GM21576 (cell line): ENCODE measurements around the gene PRKX.
A peak's percentile ranks its signal among the peaks of the same experiment; 100 is the strongest.
"Not testable (repeated sequence)": the region's sequence is repeated elsewhere in the genome, so short reads cannot be mapped to it uniquely, and the experiment has no call there.

ENCODE experiments used
- ATAC-seq: cut with Tn5 transposase; IDR thresholded peaks from one replicate; pipeline ENCODE4 v1.9.1; 2021; ENCODE audit warnings: mild to moderate bottlenecking, moderate library complexity; ENCODE audit not compliant: unreplicated experiment

PRKX gene

DNA sequence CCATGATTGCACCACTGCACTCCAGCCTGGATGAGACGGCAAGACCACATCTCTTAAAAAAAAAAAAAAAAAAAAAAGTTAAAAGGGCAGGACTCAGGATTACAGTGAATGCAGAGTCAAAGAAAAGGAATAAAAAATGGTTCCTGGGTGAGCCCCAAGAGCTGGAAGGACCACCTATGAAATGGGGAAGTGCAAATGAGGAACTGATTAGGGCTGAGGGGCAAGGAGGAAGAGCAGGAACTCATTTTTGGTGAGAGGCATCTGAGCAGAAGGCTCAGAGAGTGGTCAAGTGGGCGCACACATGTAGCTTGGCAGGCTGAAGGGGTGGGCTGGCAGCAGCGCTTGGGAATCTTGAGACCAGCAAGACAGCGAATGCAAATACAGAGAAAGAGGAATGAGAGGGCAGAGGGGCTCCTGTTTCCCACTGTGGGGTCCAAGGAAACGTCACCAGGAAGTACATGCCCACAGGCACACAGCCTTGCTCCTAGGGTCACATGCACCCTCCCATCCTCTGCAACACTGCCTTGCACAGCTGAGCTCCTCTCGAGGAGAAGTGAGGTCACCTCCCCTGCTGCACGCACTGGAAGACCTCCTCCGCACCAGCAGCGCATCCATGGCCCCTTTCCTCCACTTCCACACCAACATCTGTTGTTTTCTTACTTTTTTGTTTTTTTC, 49.7 kb downstream of the PRKX start:
- ATAC-seq = peak; percentile 75

DNA sequence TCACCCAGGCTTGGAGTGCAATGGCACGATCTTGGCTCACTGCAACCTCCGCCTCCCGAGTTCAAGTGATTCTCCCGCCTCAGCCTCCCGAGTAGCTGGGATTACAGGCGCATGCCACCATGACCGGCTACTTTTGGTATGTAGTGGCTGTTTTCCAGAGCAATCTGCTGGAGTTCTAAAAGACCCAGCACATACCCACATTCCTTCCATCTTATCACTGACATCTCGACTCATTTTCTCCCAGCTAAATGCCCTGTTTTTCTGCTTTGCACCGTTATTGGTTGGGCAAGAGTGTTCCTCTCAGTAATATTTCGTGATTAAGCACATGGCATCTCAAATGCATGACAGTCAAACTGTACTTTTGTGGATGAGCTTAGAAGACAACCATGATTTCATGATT, 53.7 kb downstream of the PRKX start:
- no peak for ATAC-seq

DNA sequence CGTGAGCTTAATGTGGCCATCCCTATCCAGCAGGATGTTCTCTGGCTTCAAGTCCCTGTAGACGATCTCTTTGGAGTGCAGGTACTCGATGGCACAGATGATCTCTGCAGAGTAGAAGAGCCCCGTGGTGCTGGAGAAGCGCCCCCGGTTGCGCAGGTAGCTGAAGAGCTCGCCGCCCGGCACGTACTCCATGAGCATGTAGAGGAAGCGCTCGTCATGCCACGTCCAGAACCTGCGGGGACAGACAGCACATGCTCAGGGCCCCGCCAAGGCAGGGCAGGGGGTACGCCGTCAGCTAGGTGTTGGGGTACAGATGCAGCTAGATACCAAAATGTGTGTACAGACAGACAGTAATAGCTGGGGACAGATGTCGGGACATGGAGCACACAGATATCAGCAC, 58.3 kb downstream of the PRKX start:
- no peak for ATAC-seq

GRCh38 chrX:3653111-3653510, 60.3 kb downstream of the PRKX start:
- no peak for ATAC-seq

DNA sequence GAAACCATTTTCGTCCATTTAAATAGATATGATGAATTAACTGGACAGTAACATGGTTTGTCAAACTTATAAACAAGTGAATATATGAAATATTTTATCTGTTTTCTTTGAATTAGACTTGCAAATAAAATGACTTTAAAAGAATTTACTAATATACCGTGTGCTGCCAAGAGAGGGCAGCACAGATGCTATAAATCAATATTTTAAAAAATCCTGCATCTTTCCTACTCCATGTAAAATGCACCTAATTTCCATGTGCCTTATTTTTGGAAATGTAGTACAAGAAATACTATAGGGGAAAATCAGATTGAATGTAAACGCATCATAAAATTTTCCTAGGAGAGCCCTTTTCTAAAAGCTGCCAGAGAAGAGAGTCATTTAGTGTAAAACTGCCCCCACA, 62.2 kb downstream of the PRKX start:
- no peak for ATAC-seq

DNA sequence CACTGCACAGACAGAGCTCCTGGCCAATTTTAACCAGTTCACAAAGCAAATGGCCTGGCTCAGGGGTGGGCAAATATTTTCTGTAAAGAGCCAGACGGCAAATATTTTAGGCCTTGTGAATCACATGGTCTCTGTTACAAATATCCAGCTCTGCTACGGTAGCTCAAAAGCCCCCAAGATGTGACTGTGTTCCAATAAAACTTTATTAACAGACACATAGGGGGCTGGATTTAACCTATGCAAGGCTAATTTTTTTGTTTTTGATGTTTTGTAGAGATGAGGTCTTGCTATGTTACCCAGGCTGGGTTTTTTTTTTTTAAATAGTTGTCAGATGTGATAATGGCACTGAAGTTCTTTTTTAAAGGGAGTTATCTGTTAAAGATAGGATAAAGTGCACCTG, 65.4 kb downstream of the PRKX start:
- ATAC-seq = no peak

DNA sequence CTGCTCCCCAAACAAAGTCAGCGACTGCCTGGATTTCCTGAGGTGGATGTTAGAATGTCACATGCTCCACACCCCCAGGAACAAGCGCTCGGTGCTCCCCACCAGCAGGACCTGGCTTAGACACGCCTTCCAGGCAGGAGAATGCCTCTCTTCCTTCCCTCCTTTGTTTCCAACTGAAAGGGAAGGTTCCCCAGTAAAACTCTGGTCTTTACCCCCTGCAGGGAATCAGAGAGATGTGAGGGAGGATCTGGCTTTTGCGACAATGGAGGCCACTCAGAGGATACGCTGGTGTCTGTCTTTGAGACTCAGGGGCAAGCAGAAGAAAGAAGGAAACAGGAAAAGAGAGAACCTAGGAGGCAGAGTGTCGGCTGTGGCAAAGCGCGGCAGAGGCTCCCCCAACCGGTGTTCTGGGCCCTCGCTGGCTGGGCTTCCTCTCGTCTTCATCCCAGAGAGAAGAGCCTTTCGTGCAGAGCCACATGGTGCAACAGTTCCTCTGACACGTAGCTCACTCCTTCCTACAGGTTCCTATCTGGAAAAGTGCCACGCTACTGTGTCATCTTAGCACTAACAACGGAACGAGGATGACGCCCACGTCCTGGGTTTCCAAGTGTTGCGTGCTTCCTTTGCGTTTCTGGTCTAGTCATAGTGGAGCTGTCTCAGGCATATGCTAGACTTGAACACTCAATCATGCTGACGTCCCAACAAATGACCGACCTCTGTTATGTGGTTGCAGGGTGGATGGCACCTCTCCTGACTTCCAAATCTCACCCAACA, 73.4 kb downstream of the PRKX start:
- not testable (repeated sequence) for ATAC-seq

DNA sequence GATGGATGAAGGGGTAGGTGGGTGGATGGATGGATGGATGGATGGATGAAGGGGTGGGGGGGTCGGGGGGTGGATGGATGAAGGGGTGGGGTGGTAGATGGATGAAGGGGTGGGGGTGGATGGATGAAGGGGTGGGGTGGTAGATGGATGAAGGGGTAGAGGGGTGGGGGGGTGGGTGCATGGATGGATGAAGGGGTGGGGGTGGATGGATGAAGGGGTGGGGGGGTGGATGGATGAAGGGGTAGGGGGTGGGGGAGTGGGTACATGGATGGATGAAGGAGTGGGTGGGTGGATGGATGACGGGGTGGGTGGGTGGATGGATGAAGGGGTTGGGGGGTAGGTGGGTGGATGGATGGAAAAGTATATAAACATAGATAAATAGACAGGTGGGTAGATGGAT, 74.2 kb downstream of the PRKX start:
- ATAC-seq = no peak

- no peak for ATAC-seq
Observed at GRCh38 chrX:3638280-3638873, 75.1 kb downstream of the PRKX start.

GRCh38 chrX:3636803-3637202, 76.6 kb downstream of the PRKX start:
- ATAC-seq = no peak

DNA sequence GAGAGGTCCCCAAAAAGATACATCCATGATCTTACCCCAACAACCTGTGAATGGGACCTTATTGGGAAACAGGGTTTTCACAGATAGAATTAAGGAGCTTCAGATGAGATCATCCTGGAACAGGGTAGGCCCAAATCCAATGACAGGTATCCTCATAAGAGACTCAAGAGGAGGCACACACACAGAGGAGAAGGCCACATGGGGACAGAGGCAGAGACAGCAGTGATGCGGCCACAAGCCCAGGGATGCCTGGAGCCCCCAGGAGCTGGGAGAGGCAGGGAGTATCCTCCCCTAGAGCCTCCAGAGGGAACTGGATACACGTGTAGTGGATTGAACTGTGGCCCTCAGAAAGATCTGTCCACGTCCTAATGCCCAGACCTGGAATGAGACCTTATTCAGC, 82.3 kb downstream of the PRKX start:
- no peak for ATAC-seq

DNA sequence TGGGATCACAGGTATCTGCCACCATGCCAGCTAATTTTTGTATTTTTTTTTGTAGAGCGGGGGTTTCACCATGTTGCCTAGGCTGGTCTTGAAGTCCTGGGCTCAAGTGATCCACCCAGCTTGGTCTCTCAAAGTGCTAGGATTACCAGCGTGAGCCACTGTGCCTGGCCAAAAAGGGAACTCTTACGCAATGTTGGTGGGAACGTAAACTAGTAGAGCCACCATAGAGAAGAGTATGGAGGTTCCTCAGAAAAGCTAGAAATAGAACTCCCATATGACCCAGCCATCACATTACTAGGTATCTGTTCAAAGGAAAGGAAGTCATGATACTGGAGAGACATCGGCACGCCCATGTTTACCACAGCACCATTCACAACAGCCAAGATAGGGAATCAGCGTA, 85.9 kb downstream of the PRKX start:
- no peak for ATAC-seq

- ATAC-seq = no peak
Observed at GRCh38 chrX:3621414-3621813, 92.0 kb downstream of the PRKX start.

DNA sequence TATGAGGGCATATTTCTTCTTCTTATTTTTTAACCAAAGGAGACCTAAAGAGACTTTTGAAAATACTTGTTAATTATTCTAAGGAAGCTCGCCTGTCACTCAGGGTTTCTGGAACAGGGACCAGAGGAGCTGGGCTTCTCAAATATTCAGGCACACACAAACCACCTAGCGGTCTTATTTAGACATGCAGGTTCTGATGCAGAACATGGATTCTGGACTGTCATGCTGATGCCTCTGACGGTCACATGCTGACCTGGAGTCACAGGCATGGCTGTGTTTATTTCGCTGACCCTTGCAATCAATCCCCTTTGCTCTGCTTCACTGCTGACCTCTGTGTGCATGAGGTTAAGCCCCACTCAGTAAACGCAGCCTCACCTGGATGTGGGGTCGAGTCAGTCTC, 101.7 kb downstream of the PRKX start:
- not testable (repeated sequence) for ATAC-seq

- no peak for ATAC-seq
Observed at GRCh38 chrX:3609810-3610209, 103.6 kb downstream of the PRKX start.

GRCh38 chrX:3603026-3603661, 110.3 kb downstream of the PRKX start:
- ATAC-seq = no peak

GRCh38 chrX:3599802-3600430, 113.5 kb downstream of the PRKX start:
- no peak for ATAC-seq

GRCh38 chrX:3598709-3599108, 114.7 kb downstream of the PRKX start:
- no peak for ATAC-seq

DNA sequence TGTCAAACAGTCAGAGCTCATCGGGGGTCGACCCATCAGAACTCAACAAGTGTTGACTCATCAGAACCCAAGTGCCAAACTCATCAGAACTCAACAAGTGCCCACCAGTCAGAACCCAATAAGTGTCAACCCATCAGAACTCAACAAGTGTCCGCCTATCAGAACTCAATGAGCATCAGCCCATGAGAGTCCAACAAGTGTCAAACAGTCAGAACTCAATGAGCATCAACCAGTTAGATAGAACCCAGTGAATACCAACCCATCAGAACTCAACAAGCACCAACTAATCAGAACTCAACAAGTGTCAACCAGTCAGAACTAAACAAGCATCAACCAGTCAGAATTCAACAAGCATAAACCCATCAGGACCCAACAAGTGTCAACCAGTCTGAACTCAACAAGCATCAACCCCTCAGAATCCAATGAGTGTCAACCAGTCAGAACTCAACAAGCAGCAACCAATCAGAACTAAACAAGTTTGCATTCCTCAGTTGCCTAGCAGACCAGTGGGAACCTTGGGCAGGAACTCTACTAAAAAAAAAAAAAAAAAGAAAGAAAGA, 115.3 kb downstream of the PRKX start:
- ATAC-seq = no peak

GRCh38 chrX:3592184-3592583, 121.3 kb downstream of the PRKX start:
- no peak for ATAC-seq

DNA sequence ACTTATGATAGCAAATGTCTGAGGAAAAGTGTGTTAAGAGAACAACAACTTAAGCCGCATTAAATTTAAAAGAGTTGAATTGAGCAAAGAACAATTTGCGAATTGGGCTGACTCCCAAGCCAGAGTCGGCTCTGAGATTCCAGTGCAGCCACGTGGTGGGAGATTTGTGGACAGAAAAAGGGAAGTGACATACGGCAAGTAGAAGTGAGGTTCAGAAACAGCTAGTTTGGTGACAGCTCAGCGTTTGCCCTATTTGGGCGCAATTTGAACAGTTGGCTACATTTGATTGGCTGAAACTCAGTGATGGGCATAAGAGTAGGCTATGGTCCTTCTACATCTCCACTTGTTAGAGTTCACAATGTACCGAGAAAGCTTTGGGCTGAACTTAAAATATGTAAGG, 124.0 kb downstream of the PRKX start:
- no peak for ATAC-seq
